ENCODE results near the gene IVNS1ABP.

Gene IVNS1ABP

DNA sequence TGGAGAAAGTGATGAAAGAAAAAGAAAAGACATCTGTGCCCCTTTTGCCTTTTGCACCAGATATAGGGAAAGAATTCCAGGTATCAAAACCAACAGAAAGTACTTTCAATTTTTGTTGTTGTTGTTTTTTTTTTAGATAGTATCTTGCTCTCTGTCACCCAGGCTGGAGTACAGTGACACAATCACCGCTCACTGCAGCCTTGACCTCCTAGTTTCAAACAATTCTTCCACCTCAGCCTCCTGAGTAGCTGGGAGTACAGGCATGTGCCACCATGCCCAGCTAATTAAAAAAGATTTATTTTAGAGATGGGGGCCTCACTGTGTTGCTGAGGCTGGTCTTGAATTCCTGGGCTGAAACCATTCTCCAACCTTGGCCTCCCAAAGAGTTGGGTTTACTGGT lies 31.3 kb upstream of the IVNS1ABP start:
- TF ChIP-seq, protein P1, sequence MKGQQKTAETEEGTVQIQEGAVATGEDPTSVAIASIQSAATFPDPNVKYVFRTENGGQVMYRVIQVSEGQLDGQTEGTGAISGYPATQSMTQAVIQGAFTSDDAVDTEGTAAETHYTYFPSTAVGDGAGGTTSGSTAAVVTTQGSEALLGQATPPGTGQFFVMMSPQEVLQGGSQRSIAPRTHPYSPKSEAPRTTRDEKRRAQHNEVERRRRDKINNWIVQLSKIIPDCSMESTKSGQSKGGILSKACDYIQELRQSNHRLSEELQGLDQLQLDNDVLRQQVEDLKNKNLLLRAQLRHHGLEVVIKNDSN (IDR thresholded peaks at IDR 0.05): no peak
- TF ChIP-seq CREB1 (IDR thresholded peaks at IDR 0.05; ENCODE audit: low read depth): no peak
- TF ChIP-seq, protein P2, sequence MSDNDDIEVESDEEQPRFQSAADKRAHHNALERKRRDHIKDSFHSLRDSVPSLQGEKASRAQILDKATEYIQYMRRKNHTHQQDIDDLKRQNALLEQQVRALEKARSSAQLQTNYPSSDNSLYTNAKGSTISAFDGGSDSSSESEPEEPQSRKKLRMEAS (IDR thresholded peaks at IDR 0.05): no peak
- TF ChIP-seq CEBPB (IDR thresholded peaks at IDR 0.05): no peak
- TF ChIP-seq EGR1 (IDR thresholded peaks at IDR 0.05): no peak
- no peak for TF ChIP-seq FOXM1 (IDR thresholded peaks at IDR 0.05; ENCODE audit: borderline replicate concordance, low read depth)
- TF ChIP-seq TCF12 (IDR thresholded peaks at IDR 0.05; ENCODE audit: low read depth): no peak
- TF ChIP-seq NFIC (IDR thresholded peaks at IDR 0.05): no peak
- no peak for TF ChIP-seq RAD21 (IDR thresholded peaks at IDR 0.05; ENCODE audit: low read depth)

DNA sequence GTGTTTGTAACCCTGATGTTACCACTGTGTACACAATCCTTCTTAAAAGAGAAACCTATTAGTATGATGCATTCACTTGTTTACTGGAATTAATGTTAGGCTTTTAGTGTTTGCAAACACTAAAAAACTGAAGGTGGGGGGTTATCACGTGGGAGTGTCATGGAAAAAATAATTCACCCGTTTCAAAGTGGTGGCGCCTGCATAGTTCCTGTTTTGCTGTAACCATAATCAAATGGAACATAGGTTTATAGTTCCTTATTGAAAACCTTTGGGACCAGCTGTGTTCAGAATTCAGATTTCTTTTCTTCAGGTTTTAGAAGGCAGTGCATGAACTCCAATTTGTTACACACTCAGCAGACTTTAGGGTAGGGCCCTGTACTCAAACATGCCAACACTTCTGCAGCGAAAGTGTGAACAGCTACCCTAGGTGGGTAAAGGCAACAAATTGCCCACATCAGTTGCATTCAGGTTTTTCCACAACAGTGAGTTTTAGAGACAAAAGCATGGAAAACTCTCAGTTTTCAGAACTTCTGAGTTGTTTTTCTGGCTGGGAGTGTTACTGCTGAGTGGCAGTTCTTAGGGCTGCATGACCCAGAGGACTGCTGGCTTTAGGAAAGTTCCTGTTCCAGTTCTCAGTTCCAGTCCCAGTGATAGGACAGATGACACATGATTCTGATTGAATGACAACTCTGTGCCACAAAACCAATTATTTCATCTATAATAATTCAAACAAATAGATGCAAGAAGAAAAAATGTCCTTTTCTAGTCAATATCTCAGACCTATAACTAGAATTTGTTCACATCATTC lies 29.1 kb upstream of the IVNS1ABP start:
- TF ChIP-seq, protein P3, sequence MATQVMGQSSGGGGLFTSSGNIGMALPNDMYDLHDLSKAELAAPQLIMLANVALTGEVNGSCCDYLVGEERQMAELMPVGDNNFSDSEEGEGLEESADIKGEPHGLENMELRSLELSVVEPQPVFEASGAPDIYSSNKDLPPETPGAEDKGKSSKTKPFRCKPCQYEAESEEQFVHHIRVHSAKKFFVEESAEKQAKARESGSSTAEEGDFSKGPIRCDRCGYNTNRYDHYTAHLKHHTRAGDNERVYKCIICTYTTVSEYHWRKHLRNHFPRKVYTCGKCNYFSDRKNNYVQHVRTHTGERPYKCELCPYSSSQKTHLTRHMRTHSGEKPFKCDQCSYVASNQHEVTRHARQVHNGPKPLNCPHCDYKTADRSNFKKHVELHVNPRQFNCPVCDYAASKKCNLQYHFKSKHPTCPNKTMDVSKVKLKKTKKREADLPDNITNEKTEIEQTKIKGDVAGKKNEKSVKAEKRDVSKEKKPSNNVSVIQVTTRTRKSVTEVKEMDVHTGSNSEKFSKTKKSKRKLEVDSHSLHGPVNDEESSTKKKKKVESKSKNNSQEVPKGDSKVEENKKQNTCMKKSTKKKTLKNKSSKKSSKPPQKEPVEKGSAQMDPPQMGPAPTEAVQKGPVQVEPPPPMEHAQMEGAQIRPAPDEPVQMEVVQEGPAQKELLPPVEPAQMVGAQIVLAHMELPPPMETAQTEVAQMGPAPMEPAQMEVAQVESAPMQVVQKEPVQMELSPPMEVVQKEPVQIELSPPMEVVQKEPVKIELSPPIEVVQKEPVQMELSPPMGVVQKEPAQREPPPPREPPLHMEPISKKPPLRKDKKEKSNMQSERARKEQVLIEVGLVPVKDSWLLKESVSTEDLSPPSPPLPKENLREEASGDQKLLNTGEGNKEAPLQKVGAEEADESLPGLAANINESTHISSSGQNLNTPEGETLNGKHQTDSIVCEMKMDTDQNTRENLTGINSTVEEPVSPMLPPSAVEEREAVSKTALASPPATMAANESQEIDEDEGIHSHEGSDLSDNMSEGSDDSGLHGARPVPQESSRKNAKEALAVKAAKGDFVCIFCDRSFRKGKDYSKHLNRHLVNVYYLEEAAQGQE (IDR thresholded peaks at IDR 0.05; ENCODE audit: low read depth): no peak
- TF ChIP-seq RAD21 (IDR thresholded peaks at IDR 0.05; ENCODE audit: low read depth) (no peak), NFIC (IDR thresholded peaks at IDR 0.05) (no peak), CREB1 (IDR thresholded peaks at IDR 0.05; ENCODE audit: low read depth) (no peak), YY1 (IDR thresholded peaks at IDR 0.05; ENCODE audit: low read depth) (no peak), EP300 (IDR thresholded peaks at IDR 0.05; ENCODE audit: borderline replicate concordance) (no peak), CEBPB (IDR thresholded peaks at IDR 0.05) (no peak), FOXM1 (IDR thresholded peaks at IDR 0.05; ENCODE audit: borderline replicate concordance, low read depth) (no peak), TEAD4 (IDR thresholded peaks at IDR 0.05) (no peak), TAF1 (IDR thresholded peaks at IDR 0.05; ENCODE audit: low read depth) (no peak), EGR1 (IDR thresholded peaks at IDR 0.05) (no peak), ZBTB7A (IDR thresholded peaks at IDR 0.05; ENCODE audit: low read depth) (no peak), TCF12 (IDR thresholded peaks at IDR 0.05; ENCODE audit: low read depth) (no peak)
- TF ChIP-seq, protein P1 (IDR thresholded peaks at IDR 0.05): no peak
- TF ChIP-seq, protein P2 (IDR thresholded peaks at IDR 0.05): no peak

DNA sequence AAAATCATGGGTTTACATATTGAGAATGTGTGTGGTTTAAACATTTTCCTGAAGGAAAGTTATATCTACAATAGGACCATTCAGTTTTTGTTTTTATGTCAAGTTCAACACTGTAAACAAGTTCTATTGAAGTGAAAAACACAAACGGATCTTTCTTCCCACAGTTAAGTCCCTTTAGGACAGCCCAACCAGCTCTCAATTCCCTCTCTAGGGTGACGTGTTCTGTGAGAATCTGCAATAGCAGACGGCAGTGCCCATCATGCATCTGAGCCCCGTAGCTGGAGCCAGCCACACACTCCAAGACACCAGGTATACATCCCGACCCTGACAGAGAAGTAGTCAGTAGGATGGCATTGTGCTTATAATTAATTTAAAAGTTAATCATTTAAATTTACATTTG lies 26.3 kb upstream of the IVNS1ABP start:
- TF ChIP-seq, protein P1 (IDR thresholded peaks at IDR 0.05): no peak
- TF ChIP-seq RAD21 (IDR thresholded peaks at IDR 0.05; ENCODE audit: low read depth) (no peak), CEBPB (IDR thresholded peaks at IDR 0.05) (no peak), EGR1 (IDR thresholded peaks at IDR 0.05) (no peak), ZBTB7A (IDR thresholded peaks at IDR 0.05; ENCODE audit: low read depth) (no peak), TCF12 (IDR thresholded peaks at IDR 0.05; ENCODE audit: low read depth) (no peak), EP300 (IDR thresholded peaks at IDR 0.05; ENCODE audit: borderline replicate concordance) (no peak), TAF1 (IDR thresholded peaks at IDR 0.05; ENCODE audit: low read depth) (no peak), NFIC (IDR thresholded peaks at IDR 0.05) (no peak), FOXM1 (IDR thresholded peaks at IDR 0.05; ENCODE audit: borderline replicate concordance, low read depth) (no peak), TEAD4 (IDR thresholded peaks at IDR 0.05) (no peak), CREB1 (IDR thresholded peaks at IDR 0.05; ENCODE audit: low read depth) (no peak), YY1 (IDR thresholded peaks at IDR 0.05; ENCODE audit: low read depth) (no peak)
- TF ChIP-seq, protein P2 (IDR thresholded peaks at IDR 0.05): no peak
- TF ChIP-seq, protein P3 (IDR thresholded peaks at IDR 0.05; ENCODE audit: low read depth): no peak

DNA sequence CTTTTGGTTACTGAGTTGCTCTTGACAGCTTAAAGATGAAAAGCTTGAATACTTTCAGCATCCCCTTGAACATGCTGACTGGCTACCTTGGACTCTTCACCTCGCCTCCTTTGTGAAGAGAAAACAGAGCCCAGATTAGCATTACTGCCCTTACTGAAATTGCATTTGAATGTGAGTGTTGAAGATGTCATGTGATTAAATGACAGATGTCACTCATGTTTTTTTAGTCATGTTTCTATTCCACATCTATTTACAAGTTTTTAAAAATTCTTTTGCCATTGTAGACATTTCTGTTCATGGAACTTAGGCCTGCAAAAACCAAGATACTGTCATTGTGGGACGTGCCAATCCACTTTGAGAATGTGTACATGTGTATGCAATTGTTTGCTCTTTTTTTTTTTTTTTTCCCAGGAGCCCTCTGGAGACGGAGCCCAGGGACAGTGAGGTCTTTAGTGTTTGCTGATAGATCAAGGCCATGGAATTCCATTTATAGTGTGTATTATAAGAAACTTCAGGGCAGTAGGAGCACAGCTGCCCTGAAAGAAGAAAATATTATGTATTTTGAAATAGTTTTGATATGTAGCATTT lies 25.7 kb upstream of the IVNS1ABP start:
- TF ChIP-seq CEBPB (IDR thresholded peaks at IDR 0.05): no peak
- TF ChIP-seq EP300 (IDR thresholded peaks at IDR 0.05; ENCODE audit: borderline replicate concordance): no peak
- no peak for TF ChIP-seq YY1 (IDR thresholded peaks at IDR 0.05; ENCODE audit: low read depth)
- no peak for TF ChIP-seq TAF1 (IDR thresholded peaks at IDR 0.05; ENCODE audit: low read depth)
- no peak for TF ChIP-seq TEAD4 (IDR thresholded peaks at IDR 0.05)
- TF ChIP-seq, protein P1 (IDR thresholded peaks at IDR 0.05): no peak
- TF ChIP-seq CREB1 (IDR thresholded peaks at IDR 0.05; ENCODE audit: low read depth): no peak
- TF ChIP-seq, protein P3 (IDR thresholded peaks at IDR 0.05; ENCODE audit: low read depth): no peak
- TF ChIP-seq, protein P2 (IDR thresholded peaks at IDR 0.05): no peak
- TF ChIP-seq FOXM1 (IDR thresholded peaks at IDR 0.05; ENCODE audit: borderline replicate concordance, low read depth): no peak
- TF ChIP-seq TCF12 (IDR thresholded peaks at IDR 0.05; ENCODE audit: low read depth): no peak
- TF ChIP-seq EGR1 (IDR thresholded peaks at IDR 0.05): no peak
- TF ChIP-seq NFIC (IDR thresholded peaks at IDR 0.05): no peak
- no peak for TF ChIP-seq ZBTB7A (IDR thresholded peaks at IDR 0.05; ENCODE audit: low read depth)
- TF ChIP-seq RAD21 (IDR thresholded peaks at IDR 0.05; ENCODE audit: low read depth): no peak

Data from Ishikawa (cell line).